ENCODE measurements around the gene HSPB7.
"Not testable (repeated sequence)": the region's sequence is repeated elsewhere in the genome, so short reads cannot be mapped to it uniquely, and the experiment has no call there.

The HSPB7 gene

DNA sequence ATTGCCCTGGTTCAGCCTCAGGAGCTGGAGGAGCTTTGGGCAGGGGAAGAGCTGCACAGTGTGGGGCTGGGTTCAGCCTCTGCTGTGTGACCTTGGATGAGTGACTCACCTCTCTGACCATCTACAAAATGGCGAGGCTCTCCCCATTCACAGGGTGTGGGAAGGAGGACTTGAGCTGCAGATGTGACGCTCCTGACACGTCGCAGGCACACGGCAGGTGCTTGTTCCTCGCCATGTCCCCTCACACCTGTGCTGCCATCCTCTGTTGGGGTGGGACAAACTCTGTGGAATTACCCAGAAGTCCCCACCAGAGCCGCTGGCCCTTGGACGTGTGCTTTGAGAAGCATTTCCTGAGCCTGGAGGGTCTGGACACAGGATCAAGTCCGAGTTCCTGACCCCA is 3.0 kb upstream of the HSPB7 start:
- not testable (repeated sequence) for DNase-seq

DNA sequence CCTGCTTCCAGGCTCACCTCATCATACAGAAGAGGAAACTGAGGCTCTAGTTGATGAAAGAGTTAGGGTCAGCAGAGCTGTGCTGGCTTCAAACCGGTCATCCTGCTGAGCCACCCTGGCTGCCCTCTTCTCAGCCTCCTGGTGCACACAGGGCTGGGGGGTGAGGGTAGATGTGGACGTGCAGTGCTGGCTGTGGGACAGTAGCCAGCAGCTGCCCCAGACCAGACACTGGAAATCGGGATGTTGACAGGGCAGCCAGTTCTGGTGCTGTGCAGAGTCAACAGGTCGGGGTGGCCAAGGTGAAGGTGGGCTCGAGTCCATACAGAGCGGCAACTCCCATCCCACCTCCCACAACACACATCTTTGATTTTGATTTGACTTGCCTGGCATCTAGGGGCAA is 2.5 kb upstream of the HSPB7 start:
- DNase-seq, result no peak

DNA sequence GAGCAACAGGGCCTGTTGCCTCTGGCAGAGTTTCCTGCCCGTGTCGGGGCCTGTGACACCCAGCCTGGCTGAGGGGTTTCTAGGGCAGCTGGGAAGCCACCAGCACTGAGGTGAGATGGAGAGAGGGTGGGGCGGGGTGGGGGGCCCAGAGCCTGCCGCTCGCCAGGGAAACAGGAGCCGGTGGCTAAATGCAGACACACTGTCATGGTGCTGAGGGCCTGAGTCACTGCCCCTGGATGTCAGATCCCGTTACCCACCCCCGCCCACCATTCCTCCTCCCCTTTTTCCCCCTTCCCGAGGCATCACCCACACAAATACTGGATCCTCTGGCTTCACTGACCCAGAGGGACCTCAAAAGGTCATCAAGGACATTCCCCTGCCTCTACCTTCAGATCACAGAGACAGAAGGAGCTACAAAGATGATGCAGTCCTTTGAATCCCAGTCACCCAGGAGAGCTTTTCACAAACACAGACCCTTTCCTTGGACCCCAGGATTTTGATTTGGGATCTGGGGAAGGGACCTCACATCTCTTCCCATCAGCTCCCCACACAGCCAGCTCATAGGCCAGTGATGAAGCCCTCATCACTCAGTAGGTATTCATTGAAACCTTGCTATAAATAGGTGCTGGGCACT is 1.9 kb upstream of the HSPB7 start:
- no peak for DNase-seq

DNA sequence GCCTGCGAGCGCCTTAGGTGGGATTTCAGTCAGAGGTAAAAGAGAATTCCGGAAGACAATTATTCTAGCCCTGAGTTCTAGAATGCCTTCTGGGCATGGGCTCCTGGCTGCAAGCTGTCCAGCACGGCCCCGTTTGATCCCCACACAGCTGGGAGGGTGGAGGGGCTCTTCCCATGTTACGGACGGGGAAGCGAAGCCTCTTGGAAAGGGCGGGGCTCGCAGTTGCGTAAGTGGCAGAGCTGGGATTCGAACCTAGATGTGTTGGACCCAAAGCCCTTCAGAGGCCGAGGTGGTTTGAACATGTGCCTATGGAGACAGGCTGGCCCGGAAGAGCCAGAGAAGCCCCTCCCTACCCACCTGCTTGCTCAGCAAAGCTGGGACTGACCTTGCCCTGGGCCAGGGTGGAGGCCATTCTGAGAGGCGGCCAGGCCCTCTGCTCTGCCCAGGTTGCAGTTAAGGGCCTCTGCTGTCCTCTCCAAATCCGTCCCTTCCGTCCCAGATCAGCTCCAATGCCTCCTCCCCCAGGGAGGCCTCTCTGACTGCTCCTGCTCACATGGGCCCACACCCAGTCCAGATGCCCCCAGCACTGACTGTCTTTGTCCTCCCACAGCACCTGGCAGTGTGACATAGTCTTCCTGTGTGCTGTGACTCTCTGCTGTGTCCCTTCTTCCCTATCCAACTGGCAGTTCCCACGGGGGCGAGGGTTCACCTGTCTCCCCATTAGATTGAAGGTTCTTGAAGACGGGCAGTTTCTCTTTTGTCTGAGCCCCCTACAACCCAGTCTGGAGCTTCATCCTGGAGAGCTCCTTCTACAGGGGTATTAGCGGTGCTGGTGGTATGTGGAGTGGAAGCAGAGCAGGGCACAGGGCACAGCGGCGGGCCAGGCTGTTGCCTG is 1.2 kb upstream of the HSPB7 start:
- DNase-seq, result no peak

DNA sequence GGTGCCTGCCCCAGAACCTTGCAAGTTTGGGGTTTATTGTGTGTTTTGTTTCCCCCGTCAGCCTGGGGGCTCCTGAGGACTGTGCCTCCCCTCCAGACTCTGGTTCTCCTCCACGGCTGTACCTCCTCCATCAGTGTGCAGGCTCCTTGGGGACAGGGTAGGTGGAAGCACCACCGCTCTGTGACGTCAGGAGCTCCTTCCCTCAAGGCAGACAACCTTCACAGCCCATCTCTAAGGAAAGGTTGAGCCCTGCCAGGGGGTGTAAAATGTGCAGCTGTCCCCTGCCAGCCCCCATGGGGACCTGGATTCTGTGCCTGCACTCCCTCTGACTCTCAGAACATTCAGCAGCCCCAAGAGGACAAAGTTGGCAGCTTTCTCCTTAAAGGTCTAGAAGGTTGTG is 465 bp upstream of the HSPB7 start:
- DNase-seq, result no peak

DNA sequence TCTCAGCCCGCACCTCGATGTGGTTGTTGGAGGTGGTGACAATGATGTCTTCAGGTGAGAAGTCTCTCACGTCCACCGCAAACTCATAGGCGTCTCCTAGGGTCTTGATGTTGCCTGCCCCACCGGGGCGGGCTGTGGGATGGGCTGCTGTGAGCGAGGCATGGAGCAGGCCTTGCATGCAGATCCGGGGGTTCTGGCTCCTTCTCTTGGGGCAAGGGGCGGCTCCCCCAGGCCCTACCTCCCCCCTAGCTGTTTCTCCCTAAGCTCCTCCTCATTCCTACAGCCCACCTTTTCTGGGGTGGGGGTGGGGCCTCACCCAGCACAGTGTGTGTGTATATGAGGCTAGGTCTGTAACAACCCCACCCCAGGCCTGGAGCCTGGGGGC is 775 bp downstream of the HSPB7 start:
- no peak for DNase-seq

DNA sequence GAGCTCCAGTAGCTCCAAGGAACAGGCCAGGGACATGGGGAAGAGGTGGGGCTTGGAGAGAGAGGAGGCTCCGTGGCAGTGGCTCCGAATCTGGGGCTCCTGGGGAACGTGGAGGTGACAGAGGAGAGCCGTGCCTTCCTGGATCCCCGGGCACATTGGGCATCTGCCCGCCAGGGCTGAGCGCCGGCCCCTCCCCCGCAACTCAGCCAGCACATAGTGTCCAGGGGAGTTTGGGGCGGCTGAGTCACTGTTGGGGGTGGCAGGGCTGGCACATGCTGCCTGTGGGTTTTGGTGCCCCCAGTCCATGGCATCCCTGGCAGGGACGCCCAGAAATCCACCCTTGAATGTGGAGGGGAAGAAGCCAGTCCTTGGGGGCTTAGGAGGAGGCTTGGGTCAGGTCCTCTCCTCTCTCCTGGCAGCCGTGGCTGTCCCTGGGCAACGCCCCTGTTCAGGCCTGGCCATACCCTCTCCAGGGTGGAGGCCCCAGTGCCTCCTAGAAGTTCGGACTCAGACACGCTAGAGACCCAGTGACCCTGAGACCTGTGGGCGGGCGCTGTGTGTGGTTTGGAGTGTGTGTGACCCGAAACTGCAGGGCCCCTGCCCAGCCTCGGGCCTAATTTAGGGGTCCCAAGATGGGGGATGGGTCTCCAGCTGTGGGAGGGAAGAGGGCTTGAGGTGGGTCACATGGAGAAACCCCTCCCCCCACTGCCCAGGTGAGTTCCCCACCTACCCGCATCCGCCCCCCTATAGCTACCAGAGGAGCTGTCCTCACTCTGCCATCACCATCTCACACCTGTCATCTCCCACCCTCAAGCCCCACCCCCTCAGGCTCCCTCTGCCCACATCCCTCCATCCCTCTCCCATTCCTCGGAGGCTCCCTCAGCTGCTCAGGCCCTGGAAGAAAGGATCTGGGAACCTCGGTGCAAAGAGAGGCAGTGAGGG is 1.6 kb downstream of the HSPB7 start:
- no peak for DNase-seq

DNA sequence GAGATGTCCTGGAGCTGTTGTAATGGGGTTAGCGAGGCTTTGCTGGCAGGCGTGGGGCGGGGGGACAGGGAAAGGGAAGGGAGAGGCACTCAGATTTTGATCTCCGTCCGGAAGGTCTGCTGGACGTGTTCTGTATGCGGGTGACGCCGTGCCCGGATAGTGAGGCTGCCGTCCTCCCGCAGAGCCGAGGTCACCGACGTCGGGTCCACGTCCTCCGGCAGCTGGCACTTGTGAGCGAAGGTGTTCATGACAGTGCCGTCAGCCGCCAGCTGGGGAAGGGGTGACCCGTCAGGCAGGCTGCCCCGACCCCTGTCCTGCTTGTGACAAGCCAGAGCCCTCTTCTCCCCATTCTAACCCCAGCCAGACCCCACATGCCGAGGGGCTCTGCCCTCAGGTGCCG is 2.4 kb downstream of the HSPB7 start:
- DNase-seq, result no peak

DNA sequence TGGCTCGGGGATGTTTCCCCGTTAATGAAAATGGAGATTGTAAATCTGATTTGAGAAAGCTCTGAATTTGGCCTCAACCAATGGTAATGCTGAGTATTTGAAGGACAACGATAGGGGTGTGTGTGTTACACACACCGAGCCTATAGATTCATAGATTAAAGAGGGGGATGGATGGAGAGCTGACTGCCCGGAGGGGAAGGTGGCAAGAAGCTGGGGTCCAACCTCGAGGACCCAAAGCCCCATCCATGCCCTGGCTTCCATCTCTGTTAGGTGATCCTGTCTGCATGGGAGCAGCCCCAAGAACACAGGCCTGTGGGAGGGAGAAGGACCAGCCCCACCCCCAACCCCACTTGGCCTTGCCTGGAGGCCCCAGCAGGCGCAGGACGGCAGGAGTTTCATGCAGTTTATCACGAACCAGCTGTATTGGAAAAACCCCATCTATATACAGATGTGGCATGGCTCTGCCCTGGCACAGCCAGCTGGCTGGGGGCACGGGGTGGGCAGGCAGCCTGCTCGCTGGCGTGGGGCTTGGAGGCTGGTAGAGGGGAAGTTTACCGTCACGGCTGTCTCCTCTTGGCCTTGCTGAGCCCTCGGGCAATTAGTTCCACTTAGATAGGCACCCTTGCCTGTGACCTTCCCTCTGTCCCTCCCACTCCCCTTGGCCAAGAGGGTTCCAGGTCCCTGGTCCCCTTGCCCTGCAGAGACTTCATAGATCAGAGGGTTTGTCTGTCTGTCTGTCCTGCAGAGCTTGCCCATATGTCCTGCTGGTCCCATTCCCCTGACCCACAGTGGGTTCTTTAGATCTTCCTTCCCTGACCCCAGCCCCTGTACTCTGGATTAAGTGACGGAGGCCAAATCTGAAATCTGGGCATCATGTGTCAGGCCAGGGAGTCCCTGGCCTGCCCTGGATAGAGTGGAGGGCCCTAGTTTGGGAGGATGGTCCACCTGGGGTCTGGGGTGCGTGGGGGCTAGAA is 3.0 kb downstream of the HSPB7 start:
- no peak for DNase-seq

DNA sequence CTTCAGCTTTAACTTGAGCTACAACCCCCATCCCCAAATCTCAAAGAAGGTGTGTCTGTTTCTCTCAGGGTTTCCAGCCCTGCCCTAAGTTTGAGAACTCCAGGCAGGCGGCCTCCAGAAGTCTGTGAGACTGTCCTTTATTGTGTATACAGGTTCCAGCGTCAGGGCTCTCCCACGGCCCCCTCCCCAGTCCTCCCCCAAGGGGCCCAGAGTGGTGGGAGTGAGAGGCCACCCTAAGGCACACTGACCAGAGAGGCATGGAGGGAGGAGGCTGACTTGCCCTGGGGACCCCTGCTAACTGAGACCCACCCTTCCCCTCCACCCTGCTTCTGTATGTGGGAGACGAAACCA is 4.0 kb downstream of the HSPB7 start:
- no peak for DNase-seq

DNA sequence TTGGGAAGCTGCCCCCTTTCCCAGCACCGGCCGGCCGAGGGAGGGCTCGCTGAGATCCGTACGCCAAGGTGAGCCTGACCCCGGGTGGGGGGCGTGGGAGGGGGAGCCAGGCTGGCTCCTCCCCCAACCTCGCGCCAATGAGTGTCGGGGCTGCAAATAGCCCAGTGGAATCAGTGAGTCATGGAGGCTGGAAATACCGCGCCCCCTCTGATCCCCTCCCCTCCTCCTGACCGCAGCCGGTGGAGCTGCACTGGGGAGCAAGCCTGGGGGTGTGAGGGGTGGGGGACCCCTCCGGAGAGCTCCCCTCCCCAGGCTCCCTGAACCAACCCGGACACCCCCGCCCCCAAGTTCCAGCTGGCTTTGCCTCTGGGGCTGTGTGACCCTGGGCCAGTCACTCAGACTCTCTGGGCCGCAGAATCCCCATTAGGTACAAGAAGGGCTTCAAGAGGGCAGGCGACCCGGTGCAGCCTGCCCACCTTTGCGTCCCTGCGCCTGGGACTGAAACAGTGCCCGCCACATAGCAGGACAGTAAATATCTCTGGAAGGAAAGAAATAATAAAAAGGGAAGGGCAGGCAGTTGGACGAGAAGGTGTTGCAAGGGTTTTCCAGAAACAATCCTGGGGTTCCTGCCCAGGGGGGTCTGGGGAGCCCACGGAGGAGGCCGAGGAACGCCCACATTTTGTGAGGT is 4.5 kb downstream of the HSPB7 start:
- peak; percentile 53 for DNase-seq

DNA sequence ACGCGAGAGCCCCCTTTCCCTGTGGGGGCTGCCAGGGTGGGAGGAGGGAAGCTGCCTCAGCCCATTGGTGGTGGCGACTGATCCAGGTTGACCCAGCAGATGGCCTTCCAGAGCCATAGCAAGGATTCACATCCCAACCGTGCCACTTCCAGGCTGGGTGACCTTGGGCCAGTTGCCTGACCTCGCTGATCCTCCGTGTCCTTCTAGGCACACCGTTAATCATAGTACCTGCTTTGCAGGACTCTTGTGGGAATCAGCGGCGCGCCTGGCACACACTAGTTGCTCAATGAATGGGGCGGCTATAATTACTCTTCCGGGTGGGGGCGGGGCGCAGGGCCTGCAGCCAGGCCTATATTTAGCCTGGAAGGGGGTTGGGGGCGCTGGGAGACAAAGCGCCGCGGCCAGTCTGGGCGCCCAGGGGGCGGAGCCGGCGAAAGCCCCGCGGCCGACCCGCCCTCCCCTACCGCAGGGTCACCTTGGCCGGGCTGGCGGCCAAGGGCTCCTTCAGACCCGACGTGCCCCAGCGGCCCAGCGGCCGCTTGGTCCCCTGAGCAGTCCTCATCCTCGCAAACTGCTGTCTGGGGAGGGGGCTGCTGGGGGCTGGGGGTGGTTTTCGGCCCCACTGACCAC is 5.1 kb downstream of the HSPB7 start:
- peak; percentile 16 for DNase-seq

DNA sequence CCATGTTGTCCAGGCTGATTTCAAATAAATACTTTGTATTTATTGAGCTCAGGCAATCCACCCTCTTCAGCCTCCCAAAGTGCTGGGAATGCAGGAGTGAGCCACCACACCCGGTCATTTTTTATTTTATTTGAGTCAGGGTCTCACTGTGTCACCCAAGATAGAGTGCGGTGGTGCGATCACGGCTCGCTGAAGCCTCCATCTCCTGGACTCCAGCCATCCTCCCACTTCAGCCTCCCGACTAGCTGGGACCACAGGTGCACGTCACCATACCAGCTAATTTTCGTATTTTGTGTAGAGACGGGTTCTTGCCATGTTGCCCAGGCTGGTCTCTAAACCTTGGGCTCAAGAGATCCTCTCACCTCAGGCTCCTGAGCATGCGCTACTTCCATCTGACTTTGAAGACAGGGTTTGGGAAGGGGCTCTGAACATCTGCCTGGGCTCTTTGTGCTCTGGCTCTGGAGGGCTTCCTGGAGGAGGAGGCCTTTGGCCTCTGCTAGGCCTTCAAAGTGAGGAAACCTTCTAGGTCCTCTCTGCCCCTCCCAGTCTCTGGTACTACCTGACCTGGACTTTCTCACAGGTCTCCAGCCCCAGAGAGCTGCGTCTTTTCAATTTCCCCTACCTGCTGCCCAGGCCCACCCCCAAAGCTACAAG is 5.8 kb downstream of the HSPB7 start:
- DNase-seq, result no peak

DNA sequence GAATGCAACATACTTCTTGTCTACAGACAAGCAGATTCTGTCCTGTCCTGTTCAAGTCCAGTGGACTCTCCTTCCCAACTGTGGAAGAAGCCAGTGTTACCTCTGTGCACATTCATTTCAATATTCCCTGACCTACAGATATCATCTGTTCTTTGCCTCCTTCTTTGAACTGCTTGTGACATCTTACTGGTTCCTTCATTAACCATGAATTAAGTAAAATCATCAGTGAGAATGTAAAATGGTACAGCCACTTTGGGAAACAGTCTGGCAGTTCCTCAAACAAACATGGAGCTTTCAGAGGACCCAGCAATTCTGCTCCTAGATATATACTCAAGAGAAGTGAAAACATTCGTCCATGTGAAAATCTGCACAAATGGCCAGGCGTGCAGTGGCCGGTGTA is 7.0 kb downstream of the HSPB7 start:
- DNase-seq, result no peak

DNA sequence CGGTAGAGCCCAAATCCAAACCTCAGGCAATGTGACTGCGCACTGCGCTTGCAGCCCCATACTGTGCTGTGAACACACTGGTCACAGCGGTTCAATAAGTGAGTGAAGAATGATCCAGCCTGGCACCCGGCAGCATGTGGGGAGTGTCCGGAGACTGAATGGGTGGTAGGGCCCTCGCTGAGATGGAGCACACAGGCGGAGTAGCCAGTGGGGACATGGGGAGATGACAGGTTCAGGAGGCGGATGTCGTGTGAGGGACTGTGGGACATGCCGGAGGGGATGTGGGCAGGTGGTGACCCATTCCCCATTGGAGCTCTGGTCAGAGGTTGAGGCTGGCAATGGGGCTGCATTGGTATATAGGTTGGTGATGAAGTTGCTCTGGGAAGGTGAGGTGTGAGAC is 8.2 kb downstream of the HSPB7 start:
- no peak for DNase-seq

DNA sequence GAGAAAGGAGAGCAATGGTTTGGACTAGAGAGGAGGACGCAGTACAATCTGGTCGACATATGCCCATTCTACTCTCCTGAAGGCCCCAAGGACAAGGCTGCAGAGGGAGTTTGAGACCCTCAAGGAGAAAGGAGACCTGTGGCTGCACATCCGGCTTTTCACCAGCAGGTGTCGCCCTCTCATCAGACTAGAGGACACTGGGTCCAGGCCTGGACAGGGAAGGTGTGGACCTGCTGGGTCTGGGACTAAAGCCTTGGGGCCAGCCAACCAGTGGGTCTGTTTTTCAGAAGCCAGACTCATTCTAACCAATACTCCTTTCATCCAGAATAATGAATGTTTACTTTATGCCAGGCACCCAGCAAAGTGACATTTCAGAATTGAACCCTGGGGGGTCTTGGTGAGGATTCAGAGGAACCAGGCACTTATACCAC is 8.8 kb downstream of the HSPB7 start:
- peak; percentile 78 for DNase-seq

DNA sequence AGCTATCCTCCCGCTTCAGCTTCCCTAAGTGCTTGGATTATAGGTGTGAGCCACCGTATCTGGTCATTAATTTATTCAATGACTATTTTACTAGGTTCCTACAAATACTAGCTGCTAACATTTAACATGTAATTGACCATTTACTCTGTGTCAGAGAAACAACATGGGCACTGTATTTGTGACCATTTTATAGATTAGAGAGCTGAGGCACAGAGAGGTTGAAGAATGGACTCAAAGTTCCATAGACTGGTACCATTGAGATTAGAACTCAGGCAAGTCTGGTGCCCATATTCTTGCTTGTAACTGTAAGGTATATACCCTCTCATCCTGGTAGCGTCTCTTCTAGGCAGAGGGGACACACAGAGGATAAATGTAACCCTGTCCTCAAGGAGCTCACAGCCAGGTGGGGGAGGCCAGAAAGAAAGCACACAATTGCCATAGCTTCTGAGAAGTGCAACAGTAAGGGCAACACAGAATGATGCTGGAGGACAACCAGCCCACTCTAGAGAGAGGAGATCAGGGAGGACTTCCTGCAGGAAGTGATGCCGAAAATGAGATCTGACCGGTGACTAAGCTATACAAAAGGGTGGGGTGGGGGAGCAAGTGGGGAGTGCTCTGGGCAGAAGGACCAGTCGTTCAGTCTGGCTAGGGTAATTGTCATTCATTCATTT is 10.0 kb downstream of the HSPB7 start:
- DNase-seq, result no peak

DNA sequence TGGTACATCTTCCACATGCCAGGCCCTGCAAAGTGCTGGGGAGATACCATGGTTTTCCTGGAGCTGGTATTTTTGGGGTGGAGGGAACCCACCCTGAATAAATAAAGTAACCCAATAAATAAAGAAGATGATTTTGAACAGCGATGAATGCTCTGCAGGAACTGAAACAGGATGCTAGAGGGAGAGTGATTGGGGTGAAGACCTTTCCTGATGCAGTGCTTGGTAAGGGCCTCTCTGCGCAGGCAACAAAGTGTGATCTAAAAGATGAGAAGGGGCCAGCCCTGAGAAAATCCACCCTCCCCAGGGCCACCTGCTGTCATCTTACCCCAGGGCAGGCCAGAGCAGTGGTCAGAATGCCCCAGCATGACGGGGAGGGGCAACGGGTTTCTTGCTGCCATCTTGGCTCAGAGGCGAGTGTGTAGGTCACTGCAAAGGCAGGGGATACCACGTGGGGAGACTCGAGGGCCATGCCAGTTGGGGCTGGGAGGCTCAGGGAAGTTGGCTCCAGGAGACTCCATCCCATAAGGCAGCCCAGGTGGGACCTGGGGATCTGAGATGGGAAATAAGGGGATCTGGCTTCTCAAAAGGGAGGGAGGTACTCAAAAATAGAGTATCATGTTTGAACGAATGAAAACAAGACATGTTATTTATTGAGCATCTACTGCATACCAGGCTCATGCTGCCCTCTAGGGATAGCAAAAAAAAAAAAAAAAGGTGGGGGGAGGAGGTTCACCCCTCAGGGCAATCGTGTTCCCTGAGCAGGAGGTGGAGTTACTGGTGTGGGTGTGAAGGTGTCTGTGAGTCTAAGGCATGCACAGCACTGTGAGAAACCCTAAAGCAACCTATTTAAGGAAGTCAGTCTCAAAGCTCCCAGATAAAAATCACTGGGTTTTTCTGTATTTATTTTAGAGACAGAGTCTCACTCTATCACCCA is 11.0 kb downstream of the HSPB7 start:
- no peak for DNase-seq

DNA sequence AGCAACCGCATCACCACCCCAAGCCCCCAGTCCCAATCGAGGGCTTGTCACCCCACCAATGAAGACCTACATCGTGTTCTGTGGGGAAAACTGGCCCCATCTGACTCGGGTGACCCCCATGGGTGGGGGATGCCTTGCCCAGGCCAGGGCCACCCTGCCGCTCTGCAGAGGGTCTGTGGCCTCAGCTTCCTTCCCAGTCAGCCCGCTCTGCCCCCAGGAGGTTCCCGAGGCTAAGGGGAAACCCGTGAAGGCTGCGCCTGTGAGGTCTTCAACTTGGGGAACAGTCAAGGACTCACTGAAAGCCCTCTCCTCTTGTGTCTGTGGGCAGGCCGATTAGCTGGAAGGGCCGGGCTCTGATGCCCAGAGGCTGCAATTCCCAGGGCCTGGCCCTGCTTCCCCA is 11.8 kb downstream of the HSPB7 start:
- DNase-seq, result no peak
